Breast epithelium (tissue), 4 donors: ENCODE results near the gene COL28A1. TPM values are rescaled to one million over a fixed set of nuclear protein-coding genes. Genes with fewer than 3 reads are reported as not detected.

ENCODE experiments used
- DNase-seq, 2 donors: peaks; one replicate each; pipeline ENCODE4 v3.0.0-alpha.2; 2019; ENCODE audit warnings: low spot score in 2 of 2
- H3K27ac ChIP-seq, 2 donors: fragments of 200-600 bp; sonication (generic) in 1 of 2; one replicate each; pipeline ENCODE4 v1.5.1; 2016 to 2019; ENCODE audit warnings: mild to moderate bottlenecking in 1 of 2
- H3K27me3 ChIP-seq, 2 donors: fragments of 200-600 bp; sonication (generic) in 1 of 2; one replicate each; pipeline versions ENCODE4 v1.5.1 to v1.6.0; 2017 to 2019; ENCODE audit warnings: control low read depth in 1 of 2, mild to moderate bottlenecking in 1 of 2
- H3K36me3 ChIP-seq: fragments of 200-600 bp; one replicate; pipeline ENCODE4 v1.5.1; 2019
- H3K4me1 ChIP-seq, 2 donors: fragments of 200-600 bp; sonication (generic); one replicate each; pipeline ENCODE4 v1.5.1; 2016 to 2019; ENCODE audit warnings: control low read depth in 1 of 2
- H3K4me3 ChIP-seq, 3 donors: fragments of 200-600 bp; sonication (generic); 1 replicate in 2 of 3; 2 replicates in 1 of 3; pipeline ENCODE4 v1.5.1; 2016 to 2019; ENCODE audit warnings: mild to moderate bottlenecking in 3 of 3, moderate library complexity in 2 of 3
- H3K9me3 ChIP-seq, 2 donors: fragments of 200-600 bp; sonication (generic) in 1 of 2; one replicate each; pipeline ENCODE4 v1.5.1; 2016 to 2019; ENCODE audit warnings: control low read depth in 1 of 2
- POLR2A ChIP-seq: fragments of 450-650 bp; IDR thresholded peaks from one replicate; pipeline ENCODE4 v1.6.1; 2016; ENCODE audit warnings: antibody characterized with exemption, mild to moderate bottlenecking, moderate library complexity
- POLR2AphosphoS5 ChIP-seq, 3 donors: sonication (generic); formaldehyde crosslinking; IDR thresholded peaks; one replicate each; pipeline ENCODE4 v1.6.1; 2017; ENCODE audit warnings: antibody characterized with exemption in 3 of 3
- intact Hi-C: fragments of 100-400 bp; cut with DNase I; formaldehyde crosslinking; loops from one replicate; pipeline ENCODE4 v1.15.1; 2023; ENCODE audit warnings: low total_unique reads
- total RNA-seq, 3 donors: library from RNA; depleted of rRNA; stranded (reverse); fragments of >200 nt; gene quantifications; one replicate each; pipeline ENCODE4 v1.1.0, GENCODE V29; 2016
- TF ChIP-seq, protein P1 (sequence below), 3 donors: fragments of 450-650 bp; IDR thresholded peaks; one replicate each; pipeline ENCODE4 v1.5.1; 2016 to 2017; ENCODE audit warnings: antibody characterized with exemption in 3 of 3, mild to moderate bottlenecking in 3 of 3, moderate library complexity in 3 of 3

COL28A1 gene
- total RNA-seq, 3 donors from 2014 or later = 1.1 to 5.7 (median 4.9) TPM

DNA sequence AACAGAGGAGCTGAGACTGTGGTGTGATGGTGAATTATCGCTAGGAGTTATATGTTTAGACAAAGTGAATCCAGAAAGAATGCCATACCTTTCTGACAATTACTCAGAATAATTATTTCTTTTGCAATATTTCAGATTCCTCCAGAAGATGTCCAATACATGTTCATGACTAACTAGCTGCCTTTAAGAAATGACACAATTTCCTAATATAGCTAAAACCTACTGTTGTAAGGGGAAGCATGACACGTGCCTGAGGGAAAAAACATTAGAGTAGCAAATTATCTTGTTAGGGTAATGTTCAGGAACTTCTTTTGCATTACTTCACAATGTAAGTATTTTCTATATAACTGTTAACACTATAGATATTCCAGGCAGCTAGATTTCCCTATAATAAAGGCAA, 150.3 kb downstream of the COL28A1 start:
- TF ChIP-seq, protein P1, sequence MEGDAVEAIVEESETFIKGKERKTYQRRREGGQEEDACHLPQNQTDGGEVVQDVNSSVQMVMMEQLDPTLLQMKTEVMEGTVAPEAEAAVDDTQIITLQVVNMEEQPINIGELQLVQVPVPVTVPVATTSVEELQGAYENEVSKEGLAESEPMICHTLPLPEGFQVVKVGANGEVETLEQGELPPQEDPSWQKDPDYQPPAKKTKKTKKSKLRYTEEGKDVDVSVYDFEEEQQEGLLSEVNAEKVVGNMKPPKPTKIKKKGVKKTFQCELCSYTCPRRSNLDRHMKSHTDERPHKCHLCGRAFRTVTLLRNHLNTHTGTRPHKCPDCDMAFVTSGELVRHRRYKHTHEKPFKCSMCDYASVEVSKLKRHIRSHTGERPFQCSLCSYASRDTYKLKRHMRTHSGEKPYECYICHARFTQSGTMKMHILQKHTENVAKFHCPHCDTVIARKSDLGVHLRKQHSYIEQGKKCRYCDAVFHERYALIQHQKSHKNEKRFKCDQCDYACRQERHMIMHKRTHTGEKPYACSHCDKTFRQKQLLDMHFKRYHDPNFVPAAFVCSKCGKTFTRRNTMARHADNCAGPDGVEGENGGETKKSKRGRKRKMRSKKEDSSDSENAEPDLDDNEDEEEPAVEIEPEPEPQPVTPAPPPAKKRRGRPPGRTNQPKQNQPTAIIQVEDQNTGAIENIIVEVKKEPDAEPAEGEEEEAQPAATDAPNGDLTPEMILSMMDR (IDR thresholded peaks at IDR 0.05) = no peak
- TF ChIP-seq POLR2AphosphoS5 (IDR thresholded peaks at IDR 0.05) (no peak), POLR2A (no peak)
- H3K4me3 ChIP-seq = no peak overlapping the region

DNA sequence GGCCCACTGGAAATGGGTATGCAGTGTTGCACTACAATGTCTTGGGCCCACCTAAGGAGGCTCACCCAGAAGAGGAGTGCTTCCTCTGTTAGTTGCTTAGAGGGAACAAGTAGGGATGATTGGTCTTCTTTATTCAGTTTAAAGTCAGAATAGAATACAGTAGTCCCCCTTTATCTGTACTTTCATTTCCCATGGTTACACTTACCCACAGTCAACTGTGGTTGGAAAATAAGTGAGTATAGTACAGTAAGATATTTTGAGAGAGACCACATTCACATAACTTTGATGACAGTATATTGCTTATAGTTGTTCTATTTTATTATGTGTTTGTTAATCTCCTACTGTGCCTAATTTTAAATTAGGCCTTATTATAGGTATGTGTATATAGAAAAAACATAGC, 151.4 kb downstream of the COL28A1 start:
- no peaks in the 10 kb centered on the region for H3K4me1 ChIP-seq
- intact Hi-C loops = no loop called here
- no peak overlapping the region for H3K27ac ChIP-seq
- no peaks in the 10 kb centered on the region for H3K36me3 ChIP-seq
- H3K27me3 ChIP-seq = no peaks in the 10 kb centered on the region
- TF ChIP-seq POLR2AphosphoS5 (IDR thresholded peaks at IDR 0.05) = no peak
- TF ChIP-seq POLR2A = no peak
- TF ChIP-seq, protein P1 (IDR thresholded peaks at IDR 0.05) = no peak
- H3K4me3 ChIP-seq = no peak overlapping the region
- DNase-seq = no peak
- no peaks in the 10 kb centered on the region for H3K9me3 ChIP-seq

More for the DNA sequence above, 150.3 kb downstream of the COL28A1 start:
- H3K27me3 ChIP-seq = no peaks in the 10 kb centered on the region
- no peak for DNase-seq
- no peaks in the 10 kb centered on the region for H3K9me3 ChIP-seq
- no peaks in the 10 kb centered on the region for H3K4me1 ChIP-seq
- intact Hi-C loops = no loop called here
- H3K36me3 ChIP-seq = no peaks in the 10 kb centered on the region
- H3K27ac ChIP-seq = no peak overlapping the region

DNA sequence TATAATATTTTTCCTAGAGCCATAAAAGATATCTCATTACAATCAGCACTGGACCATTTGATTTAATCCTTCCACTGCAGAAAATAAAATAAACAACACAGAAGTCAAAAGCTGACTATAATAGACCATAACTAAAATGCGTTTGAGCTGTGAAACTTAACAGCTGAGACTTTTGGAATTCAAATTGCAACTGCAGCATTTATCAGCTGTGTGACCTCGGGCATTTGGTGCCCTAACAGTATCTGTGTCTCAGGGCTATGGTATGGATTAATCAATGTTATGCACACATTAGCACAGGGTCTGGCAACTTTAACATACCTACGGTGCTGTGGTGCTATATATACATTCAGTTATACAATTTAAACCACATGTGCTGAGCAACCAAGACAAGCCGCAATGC, 160.1 kb downstream of the COL28A1 start:
- Histone ChIP-seq H3K4me3 (no peak overlapping the region), H3K36me3 (no peaks in the 10 kb centered on the region), H3K9me3 (no peaks in the 10 kb centered on the region), H3K27ac (no peak overlapping the region), H3K27me3 (no peaks in the 10 kb centered on the region), H3K4me1 (no peaks in the 10 kb centered on the region)
- intact Hi-C loops = no loop called here
- DNase-seq = no peak
- no peak for TF ChIP-seq POLR2AphosphoS5 (IDR thresholded peaks at IDR 0.05)
- no peak for TF ChIP-seq POLR2A
- TF ChIP-seq, protein P1 (IDR thresholded peaks at IDR 0.05) = no peak

DNA sequence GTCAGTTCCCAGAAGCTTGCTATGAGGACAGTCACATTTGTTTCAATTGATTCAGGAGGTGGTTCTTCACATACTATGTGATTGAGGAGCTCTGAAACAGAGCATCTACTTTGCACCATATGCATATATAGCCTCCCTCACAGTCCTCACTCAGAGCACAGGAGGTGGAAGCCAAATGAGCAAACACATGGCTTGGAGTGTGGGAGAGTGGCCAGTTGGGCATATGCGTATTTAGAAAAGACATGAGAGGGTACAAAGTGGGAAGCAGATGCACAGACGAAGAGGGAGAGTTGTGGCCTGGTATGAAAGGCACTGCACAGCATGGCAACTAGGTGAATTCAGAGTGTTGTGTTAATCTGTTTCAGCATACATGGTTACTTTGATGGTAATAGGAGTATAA, 165.6 kb downstream of the COL28A1 start:
- Histone ChIP-seq H3K4me1 (no peaks in the 10 kb centered on the region), H3K27ac (no peak overlapping the region), H3K27me3 (no peaks in the 10 kb centered on the region), H3K36me3 (no peaks in the 10 kb centered on the region), H3K4me3 (no peak overlapping the region), H3K9me3 (no peaks in the 10 kb centered on the region)
- intact Hi-C loops = no loop called here
- no peak for TF ChIP-seq POLR2A
- TF ChIP-seq POLR2AphosphoS5 (IDR thresholded peaks at IDR 0.05) = no peak
- TF ChIP-seq, protein P1 (IDR thresholded peaks at IDR 0.05) = no peak
- no peak for DNase-seq

DNA sequence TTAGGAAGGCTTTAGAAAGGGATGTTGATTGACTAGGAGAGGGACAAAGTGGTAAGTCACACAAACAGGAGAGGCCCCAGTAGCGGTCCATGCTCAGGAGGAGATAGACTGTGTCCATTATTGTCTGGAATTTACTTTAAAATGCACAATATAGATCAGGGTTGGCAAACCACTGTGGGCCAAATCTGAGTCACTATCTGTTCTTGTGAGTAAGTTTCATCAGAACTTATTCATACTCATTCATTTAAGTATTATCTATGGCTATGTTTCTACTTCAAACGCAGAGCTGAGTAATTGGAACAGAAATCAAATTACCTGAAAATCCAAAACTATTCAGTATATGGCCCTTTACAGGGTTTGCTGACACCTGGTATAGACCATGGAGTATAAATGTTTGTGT, 166.5 kb downstream of the COL28A1 start:
- Histone ChIP-seq H3K4me3 (no peak overlapping the region), H3K27ac (no peak overlapping the region), H3K27me3 (no peaks in the 10 kb centered on the region), H3K36me3 (no peaks in the 10 kb centered on the region), H3K4me1 (no peaks in the 10 kb centered on the region), H3K9me3 (no peaks in the 10 kb centered on the region)
- intact Hi-C loops = no loop called here
- DNase-seq = no peak
- TF ChIP-seq, protein P1 (IDR thresholded peaks at IDR 0.05) = no peak
- TF ChIP-seq POLR2AphosphoS5 (IDR thresholded peaks at IDR 0.05) (no peak), POLR2A (no peak)
